ENCODE results near the gene CD79B.

GRCh38 chr17:63911657-63912100, 20.5 kb downstream of the CD79B start:
- peak; percentile 19 to 90 (median 59) for TF ChIP-seq CTCF (IDR thresholded peaks at IDR 0.05)
- TF ChIP-seq POLR2A (IDR thresholded peaks at IDR 0.05) = no peak

Data from testis (tissue), 2 donors.